ENCODE results near the gene OR5K2. TPM values are rescaled to one million over a fixed set of nuclear protein-coding genes. Genes with fewer than 3 reads are reported as not detected.

The OR5K2 gene
- total RNA-seq, 3 donors from 2014 or later = not detected

DNA sequence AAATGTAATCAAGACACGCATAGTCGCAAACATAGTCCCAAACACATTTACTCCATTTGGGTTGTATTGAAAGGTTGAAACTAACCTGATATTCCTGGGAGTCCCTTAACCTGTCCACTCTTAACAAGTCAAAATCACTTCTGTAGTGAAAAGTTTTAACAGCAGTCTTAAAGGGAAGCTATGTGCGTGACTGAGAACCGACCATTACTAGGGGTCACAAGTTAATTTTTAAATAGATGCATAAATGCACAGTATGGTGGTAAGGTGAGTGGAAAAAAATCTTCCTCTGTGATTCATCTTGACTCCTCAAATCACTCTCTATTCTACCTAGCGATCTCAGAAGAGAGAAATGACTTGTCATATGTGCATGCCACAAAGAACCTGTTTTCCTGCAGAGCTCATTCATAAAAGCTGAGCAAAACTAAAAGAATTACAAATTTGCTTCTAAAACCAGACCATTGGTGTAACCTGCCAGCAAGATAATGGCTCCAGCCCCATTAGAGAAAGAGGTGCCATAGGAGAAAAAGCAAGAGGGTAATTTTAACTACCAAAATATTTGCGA, 39.1 kb downstream of the OR5K2 start:
- H3K36me3 ChIP-seq (ENCODE audit: low read depth) = no peaks in the 10 kb centered on the region
- H3K4me3 ChIP-seq = no peak overlapping the region
- H3K4me1 ChIP-seq (ENCODE audit: low read depth) = no peaks in the 10 kb centered on the region
- ATAC-seq (peak; percentile 41), DNase-seq (no peak)
- TF ChIP-seq, protein P1, sequence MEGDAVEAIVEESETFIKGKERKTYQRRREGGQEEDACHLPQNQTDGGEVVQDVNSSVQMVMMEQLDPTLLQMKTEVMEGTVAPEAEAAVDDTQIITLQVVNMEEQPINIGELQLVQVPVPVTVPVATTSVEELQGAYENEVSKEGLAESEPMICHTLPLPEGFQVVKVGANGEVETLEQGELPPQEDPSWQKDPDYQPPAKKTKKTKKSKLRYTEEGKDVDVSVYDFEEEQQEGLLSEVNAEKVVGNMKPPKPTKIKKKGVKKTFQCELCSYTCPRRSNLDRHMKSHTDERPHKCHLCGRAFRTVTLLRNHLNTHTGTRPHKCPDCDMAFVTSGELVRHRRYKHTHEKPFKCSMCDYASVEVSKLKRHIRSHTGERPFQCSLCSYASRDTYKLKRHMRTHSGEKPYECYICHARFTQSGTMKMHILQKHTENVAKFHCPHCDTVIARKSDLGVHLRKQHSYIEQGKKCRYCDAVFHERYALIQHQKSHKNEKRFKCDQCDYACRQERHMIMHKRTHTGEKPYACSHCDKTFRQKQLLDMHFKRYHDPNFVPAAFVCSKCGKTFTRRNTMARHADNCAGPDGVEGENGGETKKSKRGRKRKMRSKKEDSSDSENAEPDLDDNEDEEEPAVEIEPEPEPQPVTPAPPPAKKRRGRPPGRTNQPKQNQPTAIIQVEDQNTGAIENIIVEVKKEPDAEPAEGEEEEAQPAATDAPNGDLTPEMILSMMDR (IDR thresholded peaks at IDR 0.05) = no peak
- no peaks in the 10 kb centered on the region for H3K9me3 ChIP-seq
- intact Hi-C loops (cut with DNase I, micrococcal nuclease) = no loop called here

DNA sequence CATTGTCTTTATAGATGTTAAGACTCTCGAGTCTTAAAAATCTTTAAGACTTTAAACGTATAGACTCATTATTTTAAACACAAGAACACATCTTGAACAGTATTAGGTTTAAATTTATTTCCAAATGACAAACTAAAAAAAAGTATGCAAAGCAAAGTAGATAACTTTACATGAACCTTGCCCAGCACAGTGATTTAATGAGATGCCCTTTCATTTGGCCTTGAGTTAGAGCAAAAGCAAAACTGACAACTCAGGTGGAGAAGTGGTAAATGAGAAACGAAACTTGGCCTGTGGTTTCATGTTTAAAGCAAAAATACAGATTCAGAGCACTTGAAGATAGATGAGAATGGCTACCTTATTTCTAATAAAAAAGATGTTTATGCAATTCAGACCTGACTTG, 42.9 kb downstream of the OR5K2 start:
- Histone ChIP-seq H3K36me3 (ENCODE audit: low read depth) (no peaks in the 10 kb centered on the region), H3K9me3 (no peaks in the 10 kb centered on the region), H3K4me1 (ENCODE audit: low read depth) (no peaks in the 10 kb centered on the region), H3K4me3 (no peak overlapping the region)
- DNase-seq (no peak), ATAC-seq (peak; percentile 50)
- TF ChIP-seq, protein P1 (IDR thresholded peaks at IDR 0.05) = no peak
- intact Hi-C loops (cut with DNase I, micrococcal nuclease) = no loop called here

DNA sequence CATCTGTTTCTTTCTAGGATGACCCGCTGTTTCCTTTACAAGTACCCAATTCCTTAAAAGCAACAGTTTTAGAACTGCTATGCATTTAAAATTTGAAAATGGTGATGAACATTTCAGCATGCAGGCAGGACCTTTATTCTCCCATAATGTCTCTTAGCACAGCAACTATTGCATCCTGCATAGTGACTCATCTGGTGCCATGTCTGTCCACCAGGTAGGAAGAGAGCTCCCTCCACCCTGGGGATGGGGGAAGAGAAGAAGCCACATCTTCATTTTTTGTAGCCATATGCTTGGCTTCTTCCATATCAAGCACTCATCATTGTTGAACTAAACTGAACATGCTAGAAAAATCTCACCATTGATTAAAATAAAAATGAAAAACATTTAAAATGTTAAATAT, 44.2 kb downstream of the OR5K2 start:
- ATAC-seq = no peak
- Histone ChIP-seq H3K4me1 (ENCODE audit: low read depth) (no peaks in the 10 kb centered on the region), H3K4me3 (no peak overlapping the region), H3K9me3 (no peaks in the 10 kb centered on the region), H3K36me3 (ENCODE audit: low read depth) (no peaks in the 10 kb centered on the region)
- TF ChIP-seq, protein P1 (IDR thresholded peaks at IDR 0.05) = no peak
- DNase-seq = no peak
- intact Hi-C loops (cut with DNase I, micrococcal nuclease) = no loop called here

DNA sequence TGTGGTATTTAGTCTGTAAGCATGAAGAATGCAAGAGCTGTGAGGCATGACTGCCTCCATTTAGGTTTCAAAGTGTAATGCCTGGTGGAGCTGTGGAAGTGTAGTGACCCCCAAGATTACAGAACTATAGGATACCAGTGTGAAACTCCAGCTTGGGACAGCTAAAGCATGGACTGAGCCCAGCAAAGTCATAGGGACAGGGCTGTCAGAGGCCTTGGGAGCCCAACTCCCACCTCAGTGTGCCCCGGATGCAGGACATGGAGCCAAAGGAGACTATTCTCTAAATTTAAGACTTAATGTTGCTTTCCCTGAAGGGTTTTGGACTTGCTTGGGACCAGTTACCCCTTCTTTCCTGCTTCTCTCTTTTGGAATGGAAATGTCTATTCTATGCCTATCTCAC, 45.1 kb downstream of the OR5K2 start:
- no peaks in the 10 kb centered on the region for H3K9me3 ChIP-seq
- H3K36me3 ChIP-seq (ENCODE audit: low read depth) = no peaks in the 10 kb centered on the region
- DNase-seq = no peak
- no peaks in the 10 kb centered on the region for H3K4me1 ChIP-seq (ENCODE audit: low read depth)
- intact Hi-C loops (cut with DNase I, micrococcal nuclease) = no loop called here
- H3K4me3 ChIP-seq = no peak overlapping the region
- no peak for ATAC-seq
- TF ChIP-seq, protein P1 (IDR thresholded peaks at IDR 0.05) = no peak

DNA sequence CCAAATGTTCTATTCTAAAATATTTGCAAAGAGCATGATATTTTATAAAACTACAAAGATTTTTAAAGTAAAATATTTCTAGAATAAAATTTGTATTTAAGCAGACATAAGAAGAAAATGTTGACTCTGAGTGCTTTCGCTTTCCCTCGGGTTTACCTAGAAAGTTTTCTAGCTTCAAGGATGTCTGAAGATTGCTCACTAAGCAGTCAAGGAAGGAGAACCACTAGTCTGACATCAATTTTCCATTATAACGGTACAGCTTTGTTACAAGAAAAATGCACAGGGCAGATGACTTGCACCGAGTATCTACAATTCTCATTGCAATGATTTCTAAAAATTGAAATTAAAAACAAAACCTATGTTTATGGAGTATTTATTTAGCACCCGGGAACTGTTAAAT, 48.5 kb downstream of the OR5K2 start:
- TF ChIP-seq, protein P1 (IDR thresholded peaks at IDR 0.05) = no peak
- Histone ChIP-seq H3K4me3 (no peak overlapping the region), H3K4me1 (ENCODE audit: low read depth) (no peaks in the 10 kb centered on the region), H3K36me3 (ENCODE audit: low read depth) (no peaks in the 10 kb centered on the region), H3K9me3 (no peaks in the 10 kb centered on the region)
- intact Hi-C loops (cut with DNase I, micrococcal nuclease) = no loop called here
- ATAC-seq = peak; percentile 40
- no peak for DNase-seq

Other genes starting within 250 kb of the OR5K2 start
- not detected for gene OR5H6, start 233.4 kb upstream of the OR5K2 start, total RNA-seq
- gene OR5H2, start 215.2 kb upstream of the OR5K2 start, total RNA-seq = not detected
- not detected for gene OR5K4, start 143.8 kb upstream of the OR5K2 start, total RNA-seq
- gene OR5K3, start 107.0 kb upstream of the OR5K2 start, total RNA-seq = not detected
- gene OR5K1, start 34.5 kb upstream of the OR5K2 start, total RNA-seq = not detected
- 100 to 1,000 TPM in 1 of 3 donors, 10 to 100 TPM in 2; 64.6 to 150 (median 70.4) TPM for gene CLDND1, start 25.2 kb downstream of the OR5K2 start, total RNA-seq
- 10 to 100 TPM in 1 of 3 donors, 1 to 10 TPM in 2; 4.5 to 11.5 (median 6.9) TPM for gene GPR15, start 34.3 kb downstream of the OR5K2 start, total RNA-seq
- gene CPOX, start 95.9 kb downstream of the OR5K2 start, total RNA-seq = 10 to 100 TPM; 16.2 to 17.9 (median 17.6) TPM